Mucosa of rectum (tissue), 2 donors: ENCODE measurements around the gene ULBP3.
"Not testable (repeated sequence)": the region's sequence is repeated elsewhere in the genome, so short reads cannot be mapped to it uniquely, and the experiment has no call there.

ENCODE experiments used
- H3K27ac ChIP-seq, 2 donors: one replicate each; pipeline ENCODE4 v1.7.0; 2013; ENCODE audit warnings: inconsistent platforms in 2 of 2, low read depth in 2 of 2, low read length in 2 of 2
- H3K27me3 ChIP-seq, 2 donors: one replicate each; pipeline ENCODE4 v1.7.0; 2013; ENCODE audit warnings: low read length in 2 of 2; ENCODE audit not compliant: control insufficient read depth in 2 of 2, insufficient read depth in 2 of 2
- H3K36me3 ChIP-seq, 2 donors: one replicate each; pipeline ENCODE4 v1.7.0; 2013; ENCODE audit warnings: low read length in 2 of 2; ENCODE audit not compliant: control insufficient read depth in 2 of 2, insufficient read depth in 2 of 2
- H3K4me1 ChIP-seq, 2 donors: one replicate each; pipeline ENCODE4 v1.7.0; 2013; ENCODE audit warnings: low read length in 2 of 2, mild to moderate bottlenecking in 1 of 2; ENCODE audit not compliant: control insufficient read depth in 2 of 2, insufficient read depth in 2 of 2
- H3K4me3 ChIP-seq, 2 donors: one replicate each; pipeline ENCODE4 v1.7.0; 2013; ENCODE audit warnings: low read length in 2 of 2
- H3K9ac ChIP-seq, 2 donors: one replicate each; pipeline ENCODE4 v1.7.0; 2013; ENCODE audit warnings: low read length in 2 of 2, low read depth in 1 of 2, mild to moderate bottlenecking in 1 of 2
- H3K9me3 ChIP-seq, 2 donors: one replicate each; pipeline ENCODE4 v1.7.0; 2013; ENCODE audit warnings: low read length in 2 of 2; ENCODE audit not compliant: control insufficient read depth in 2 of 2
- donor health status: healthy.
- donor health status: Normal muscosa, but diverticular disease.

The ULBP3 gene

GRCh38 chr6:150059973-150060372 is 8.9 kb downstream of the ULBP3 start:
- not testable (repeated sequence) for H3K36me3 ChIP-seq, H3K27me3 ChIP-seq, H3K4me1 ChIP-seq, H3K9me3 ChIP-seq, H3K4me3 ChIP-seq, H3K9ac ChIP-seq, H3K27ac ChIP-seq

DNA sequence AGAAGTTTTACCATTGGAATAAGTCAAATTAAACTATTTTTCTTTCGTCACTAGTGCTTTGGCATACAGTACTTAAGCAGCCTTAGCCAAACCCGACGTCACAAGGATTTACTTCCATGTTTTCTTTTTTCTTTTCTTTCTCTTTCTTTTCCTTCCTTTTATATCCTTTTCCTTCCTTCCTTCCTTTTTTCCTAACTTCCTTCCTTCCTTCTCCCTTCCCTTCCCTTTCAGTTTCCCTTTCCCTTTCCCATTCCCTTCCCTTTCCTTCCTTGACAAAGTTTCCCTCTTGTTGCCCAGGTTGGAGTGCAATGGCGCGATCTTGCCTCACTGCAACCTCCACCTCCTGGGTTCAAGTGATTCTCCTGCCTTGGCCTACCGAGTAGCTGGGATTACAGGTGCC is 9.9 kb downstream of the ULBP3 start:
- Histone ChIP-seq H3K4me1 (no peaks in the 10 kb centered on the region), H3K27ac (no peak overlapping the region), H3K4me3 (no peak overlapping the region), H3K9me3 (no peaks in the 10 kb centered on the region), H3K9ac (no peak overlapping the region), H3K36me3 (no peaks in the 10 kb centered on the region), H3K27me3 (peaks cover 7 to 13% of the 10 kb centered on the region in 2 donors)

DNA sequence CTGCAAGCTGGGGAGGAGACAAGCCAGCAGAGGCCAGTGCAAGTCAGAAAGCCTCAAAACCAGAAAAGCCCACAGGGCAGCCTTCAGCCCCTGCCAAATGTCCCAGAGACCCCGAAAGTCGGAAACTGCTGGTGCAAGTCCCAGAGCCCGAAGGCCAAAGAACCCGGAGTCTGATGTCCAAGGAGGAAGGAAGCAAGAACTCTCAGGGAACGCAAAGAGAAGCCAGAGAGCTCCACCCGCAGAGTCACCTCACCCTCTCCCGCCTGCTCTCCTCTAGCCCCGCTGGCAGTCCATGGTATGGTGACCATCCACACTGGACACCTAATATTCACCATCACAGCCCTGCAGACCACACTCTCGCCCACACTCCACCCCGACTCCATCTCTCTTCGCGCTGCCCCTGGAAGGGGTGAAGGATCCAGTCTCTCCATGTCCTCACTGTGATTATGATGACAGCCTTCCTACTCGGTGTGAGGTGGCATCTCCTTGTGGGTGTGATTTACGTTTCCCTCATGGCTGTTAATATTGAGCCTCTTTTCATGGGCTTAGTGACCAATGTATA is 10.6 kb downstream of the ULBP3 start:
- no peaks in the 10 kb centered on the region for H3K4me1 ChIP-seq
- H3K36me3 ChIP-seq = no peaks in the 10 kb centered on the region
- no peak overlapping the region for H3K27ac ChIP-seq
- no peak overlapping the region for H3K4me3 ChIP-seq
- H3K9me3 ChIP-seq = no peaks in the 10 kb centered on the region
- H3K9ac ChIP-seq = no peak overlapping the region
- H3K27me3 ChIP-seq = peaks cover 10 to 14% of the 10 kb centered on the region in 2 donors

- Histone ChIP-seq H3K36me3 (no peaks in the 10 kb centered on the region), H3K27me3 (peaks cover 10 to 14% of the 10 kb centered on the region in 2 donors), H3K4me1 (no peaks in the 10 kb centered on the region), H3K27ac (no peak overlapping the region), H3K9ac (no peak overlapping the region), H3K9me3 (no peaks in the 10 kb centered on the region), H3K4me3 (no peak overlapping the region)
Observed at GRCh38 chr6:150057501-150057951, 11.4 kb downstream of the ULBP3 start.

GRCh38 chr6:150056916-150057315 is 12.0 kb downstream of the ULBP3 start:
- no peaks in the 10 kb centered on the region for H3K4me1 ChIP-seq
- no peak overlapping the region for H3K9ac ChIP-seq
- H3K4me3 ChIP-seq = no peak overlapping the region
- no peaks in the 10 kb centered on the region for H3K36me3 ChIP-seq
- no peak overlapping the region for H3K27ac ChIP-seq
- no peaks in the 10 kb centered on the region for H3K9me3 ChIP-seq
- peaks cover 10 to 19% of the 10 kb centered on the region in 2 donors for H3K27me3 ChIP-seq

DNA sequence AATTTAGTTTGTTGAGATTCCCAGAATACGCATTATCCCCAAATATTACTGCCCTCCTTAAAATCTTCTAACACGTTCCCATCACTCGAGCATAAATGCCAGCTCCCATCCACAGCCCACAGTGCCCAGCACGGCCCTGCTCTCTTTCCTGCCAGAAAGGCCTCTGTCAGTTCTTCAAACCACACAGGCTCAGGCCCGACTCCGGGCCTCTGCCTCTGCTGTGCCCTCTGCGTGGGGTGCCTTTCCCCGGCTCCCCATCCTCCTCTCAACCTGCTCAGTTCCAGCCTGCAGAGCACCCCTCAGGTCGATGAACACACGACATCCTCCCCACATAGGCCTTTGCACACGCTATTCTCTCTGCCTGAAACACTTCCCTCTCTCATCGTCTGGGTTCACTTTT is 12.8 kb downstream of the ULBP3 start:
- H3K4me1 ChIP-seq = no peaks in the 10 kb centered on the region
- no peaks in the 10 kb centered on the region for H3K36me3 ChIP-seq
- peaks cover 10 to 19% of the 10 kb centered on the region in 2 donors for H3K27me3 ChIP-seq
- no peak overlapping the region for H3K27ac ChIP-seq
- H3K9ac ChIP-seq = no peak overlapping the region
- H3K9me3 ChIP-seq = no peaks in the 10 kb centered on the region
- H3K4me3 ChIP-seq = no peak overlapping the region

- Histone ChIP-seq H3K27me3 (peaks cover 10 to 19% of the 10 kb centered on the region in 2 donors), H3K4me1 (no peaks in the 10 kb centered on the region), H3K9ac (no peak overlapping the region), H3K9me3 (no peaks in the 10 kb centered on the region), H3K27ac (no peak overlapping the region), H3K4me3 (no peak overlapping the region), H3K36me3 (no peaks in the 10 kb centered on the region)
Observed at GRCh38 chr6:150055131-150055530, 13.8 kb downstream of the ULBP3 start.

- Histone ChIP-seq H3K27me3 (peaks cover 12 to 19% of the 10 kb centered on the region in 2 donors), H3K9me3 (no peaks in the 10 kb centered on the region), H3K9ac (no peak overlapping the region), H3K4me3 (no peak overlapping the region), H3K27ac (no peak overlapping the region), H3K36me3 (no peaks in the 10 kb centered on the region), H3K4me1 (no peaks in the 10 kb centered on the region)
Observed at GRCh38 chr6:150053450-150053849, 15.5 kb downstream of the ULBP3 start.

DNA sequence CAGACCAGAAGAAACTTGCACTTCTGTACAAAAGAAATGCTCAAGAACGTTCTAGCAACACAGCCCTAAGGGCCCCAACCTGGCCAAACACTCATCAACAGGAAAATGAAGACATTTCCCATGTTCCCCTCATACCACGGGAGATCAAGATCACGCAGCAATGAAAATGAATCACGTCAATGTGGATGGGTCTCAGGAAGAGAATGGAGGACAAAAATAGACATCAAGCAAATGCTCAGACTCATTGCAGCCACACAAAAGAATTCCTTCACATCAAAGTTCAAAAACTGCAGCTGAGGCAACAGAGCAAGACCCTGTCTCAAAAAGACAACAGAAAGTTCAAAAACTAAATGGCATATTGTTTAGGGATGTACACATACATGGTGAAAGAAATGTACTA is 18.1 kb downstream of the ULBP3 start:
- H3K36me3 ChIP-seq = no peaks in the 10 kb centered on the region
- no peak overlapping the region for H3K4me3 ChIP-seq
- H3K9me3 ChIP-seq = no peaks in the 10 kb centered on the region
- H3K4me1 ChIP-seq = no peaks in the 10 kb centered on the region
- no peak overlapping the region for H3K9ac ChIP-seq
- peaks cover 15 to 19% of the 10 kb centered on the region in 2 donors for H3K27me3 ChIP-seq
- no peak overlapping the region for H3K27ac ChIP-seq

- Histone ChIP-seq H3K9ac (no peak overlapping the region), H3K4me3 (no peak overlapping the region), H3K9me3 (no peaks in the 10 kb centered on the region), H3K4me1 (no peaks in the 10 kb centered on the region), H3K36me3 (no peaks in the 10 kb centered on the region), H3K27me3 (peaks cover 9 to 10% of the 10 kb centered on the region in 2 donors), H3K27ac (no peak overlapping the region)
Observed at GRCh38 chr6:150048099-150048498, 20.8 kb downstream of the ULBP3 start.

DNA sequence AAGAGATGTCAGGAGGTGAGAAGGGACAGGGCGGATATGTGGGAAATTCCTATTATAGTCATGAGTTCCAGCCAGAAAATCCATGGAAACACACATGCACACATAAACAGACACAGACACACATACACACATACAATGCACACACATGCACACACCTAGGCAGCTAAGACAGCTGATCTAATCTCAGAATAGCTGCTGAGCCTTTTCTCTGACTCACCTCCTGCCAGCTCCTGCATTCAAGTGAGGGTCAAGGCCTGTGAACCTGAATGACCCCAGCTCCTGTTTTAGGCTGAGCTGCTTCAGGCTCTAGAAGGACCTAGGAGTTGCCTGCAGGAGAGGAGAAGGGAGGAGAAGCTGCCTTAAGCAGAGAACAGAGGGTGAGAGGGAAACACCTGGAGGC is 22.0 kb downstream of the ULBP3 start:
- Histone ChIP-seq H3K4me1 (no peaks in the 10 kb centered on the region), H3K9ac (no peak overlapping the region), H3K36me3 (no peaks in the 10 kb centered on the region), H3K27ac (no peak overlapping the region), H3K27me3 (peaks cover 5 to 9% of the 10 kb centered on the region in 2 donors), H3K4me3 (no peak overlapping the region), H3K9me3 (no peaks in the 10 kb centered on the region)
